Loucy (cell line): ENCODE results near the gene OR52A5.

Source experiments
- H2AFZ ChIP-seq: fragments of 200-600 bp; sonication (generic); 2 replicates; pipeline ENCODE4 v1.6.0; 2016; ENCODE audit warnings: antibody characterized with exemption, mild to moderate bottlenecking, low read length, moderate library complexity
- H3F3A ChIP-seq: fragments of 200-600 bp; 2 replicates; pipeline ENCODE4 v1.6.0; 2016; ENCODE audit warnings: antibody characterized with exemption, low read depth, mild to moderate bottlenecking
- H3K27me3 ChIP-seq: fragments of 200-600 bp; sonication (generic); 2 replicates; pipeline ENCODE4 v1.6.1; 2014; ENCODE audit warnings: low read length, mild to moderate bottlenecking; ENCODE audit not compliant: insufficient read depth, poor library complexity, severe bottlenecking
- H3K36me3 ChIP-seq: fragments of 200-600 bp; sonication (generic); 2 replicates; pipeline ENCODE4 v1.6.1; 2016; ENCODE audit warnings: low read length; ENCODE audit not compliant: insufficient read depth
- H3K4me1 ChIP-seq: fragments of 200-600 bp; sonication (generic); 2 replicates; pipeline ENCODE4 v1.5.1; 2014; ENCODE audit warnings: low read length, mild to moderate bottlenecking; ENCODE audit not compliant: insufficient read depth, poor library complexity, severe bottlenecking
- H3K4me2 ChIP-seq: fragments of 200-600 bp; sonication (generic); 2 replicates; pipeline ENCODE4 v1.6.0; 2014; ENCODE audit warnings: antibody characterized with exemption, low read length, low read depth, mild to moderate bottlenecking; ENCODE audit not compliant: poor library complexity, severe bottlenecking
- H3K4me3 ChIP-seq: fragments of 200-600 bp; sonication (generic); 2 replicates; pipeline ENCODE4 v1.5.1; 2014; ENCODE audit warnings: low read length, mild to moderate bottlenecking, mixed read lengths; ENCODE audit not compliant: poor library complexity, severe bottlenecking
- H3K79me2 ChIP-seq: fragments of 200-600 bp; sonication (generic); 2 replicates; pipeline ENCODE4 v1.6.1; 2014; ENCODE audit warnings: low read length; ENCODE audit not compliant: insufficient read depth
- H3K9ac ChIP-seq: fragments of 200-600 bp; sonication (generic); 2 replicates; pipeline ENCODE4 v1.6.0; 2014; ENCODE audit warnings: mild to moderate bottlenecking, low read depth, low read length, moderate library complexity; ENCODE audit not compliant: poor library complexity, severe bottlenecking
- H3K9me2 ChIP-seq: fragments of 200-600 bp; sonication (generic); replicated peaks from 2 replicates; pipeline ENCODE4 v1.6.1; 2016; ENCODE audit warnings: low read depth, low read length, mixed read lengths
- H3K9me3 ChIP-seq: fragments of 200-600 bp; sonication (generic); 2 replicates; pipeline ENCODE4 v1.6.1; 2014; ENCODE audit warnings: mild to moderate bottlenecking, antibody characterized with exemption, low read length, low read depth; ENCODE audit not compliant: insufficient read depth
- H4K20me1 ChIP-seq: fragments of 200-600 bp; sonication (generic); 2 replicates; pipeline ENCODE4 v1.6.0; 2014; ENCODE audit warnings: antibody characterized with exemption, low read length, mild to moderate bottlenecking; ENCODE audit not compliant: insufficient read depth, poor library complexity, severe bottlenecking
- CTCF ChIP-seq: fragments of 200-600 bp; sonication (generic); conservative IDR thresholded peaks from 2 replicates; pipeline ENCODE4 v1.5.1; 2014; ENCODE audit warnings: mild to moderate bottlenecking, antibody characterized with exemption, low read length
- EZH2phosphoT487 ChIP-seq: fragments of 200-600 bp; IDR thresholded peaks from 2 replicates; pipeline ENCODE4 v1.6.1; 2018; ENCODE audit warnings: antibody characterized with exemption, mild to moderate bottlenecking, moderate library complexity, borderline replicate concordance

The OR52A5 gene

GRCh38 chr11:5159806-5160205 is 21.6 kb upstream of the OR52A5 start:
- Histone ChIP-seq H3K4me3 (no peak overlapping the region), H2AFZ (no peak overlapping the region), H3K27me3 (no peaks in the 10 kb centered on the region), H3K36me3 (no peaks in the 10 kb centered on the region), H3K9ac (no peak overlapping the region), H4K20me1 (no peaks in the 10 kb centered on the region), H3F3A (no peaks in the 10 kb centered on the region), H3K9me3 (no peaks in the 10 kb centered on the region), H3K79me2 (no peaks in the 10 kb centered on the region), H3K4me1 (no peaks in the 10 kb centered on the region), H3K4me2 (no peak overlapping the region), H3K9me2 (no peaks in the 10 kb centered on the region)
- TF ChIP-seq EZH2phosphoT487, result no peak
- no peak for TF ChIP-seq CTCF

GRCh38 chr11:5154657-5155056 is 16.5 kb upstream of the OR52A5 start, which contains the start of gene OR52A1:
OR52A1 (minus strand) TSS chr11:5154757; CDS start chr11:5152369, 2,388 bp downstream.
- Histone ChIP-seq H3K9me3 (no peaks in the 10 kb centered on the region), H2AFZ (no peak within 1 kb of the TSS), H3K9ac (no peak within 1 kb of the TSS), H3K27me3 (no peaks in the 10 kb centered on the region), H3K36me3 (no peaks in the 10 kb centered on the region), H3K4me1 (no peaks in the 10 kb centered on the region), H3F3A (no peaks in the 10 kb centered on the region), H4K20me1 (no peaks in the 10 kb centered on the region), H3K9me2 (no peaks in the 10 kb centered on the region), H3K4me3 (no peak within 1 kb of the TSS), H3K4me2 (no peak within 1 kb of the TSS), H3K79me2 (no peaks in the 10 kb centered on the region)
- no peak for TF ChIP-seq CTCF
- no peak for TF ChIP-seq EZH2phosphoT487

- no peaks in the 10 kb centered on the region for H4K20me1 ChIP-seq
- TF ChIP-seq EZH2phosphoT487 (no peak), CTCF (no peak)
- no peak overlapping the region for H3K4me2 ChIP-seq
Observed at GRCh38 chr11:5153574-5154431, 15.6 kb upstream of the OR52A5 start.

More at GRCh38 chr11:5153574-5154431, 15.6 kb upstream of the OR52A5 start:
- no peaks in the 10 kb centered on the region for H3K27me3 ChIP-seq
- H3K79me2 ChIP-seq, result no peaks in the 10 kb centered on the region
- no peaks in the 10 kb centered on the region for H3K4me1 ChIP-seq
- H3F3A ChIP-seq, result no peaks in the 10 kb centered on the region
- H3K9me2 ChIP-seq, result no peaks in the 10 kb centered on the region
- H3K36me3 ChIP-seq, result no peaks in the 10 kb centered on the region
- no peak overlapping the region for H3K4me3 ChIP-seq
- no peak overlapping the region for H3K9ac ChIP-seq
- H3K9me3 ChIP-seq, result no peaks in the 10 kb centered on the region
- no peak overlapping the region for H2AFZ ChIP-seq
